Inferior parietal cortex (tissue), 1 donor: ENCODE data around the gene DMGDH.

Experiments
- DNase-seq: peaks from one replicate; pipeline ENCODE4 v3.0.0-alpha.2; 2016; ENCODE audit errors: extremely low spot score

Gene DMGDH

DNA sequence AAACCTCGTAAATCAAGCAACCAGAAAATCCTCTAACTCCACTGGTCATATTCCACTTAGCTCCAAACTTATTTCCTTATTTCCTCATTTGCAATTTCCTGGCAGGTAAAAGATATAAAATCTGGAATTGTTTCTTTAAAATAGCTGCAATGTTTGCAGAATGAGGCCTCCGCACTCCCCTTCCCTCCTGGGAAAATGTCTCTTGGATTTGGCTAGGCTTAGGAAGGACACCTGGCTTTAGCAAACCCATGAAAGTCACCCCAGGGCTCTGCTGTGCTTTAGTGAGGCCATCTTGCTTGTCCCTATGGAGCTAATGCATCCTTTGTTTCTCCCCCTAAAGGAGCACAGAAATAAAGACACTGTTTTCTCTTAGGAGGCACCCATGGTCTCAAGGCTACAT, 94.9 kb downstream of the DMGDH start:
- no peak for DNase-seq

DNA sequence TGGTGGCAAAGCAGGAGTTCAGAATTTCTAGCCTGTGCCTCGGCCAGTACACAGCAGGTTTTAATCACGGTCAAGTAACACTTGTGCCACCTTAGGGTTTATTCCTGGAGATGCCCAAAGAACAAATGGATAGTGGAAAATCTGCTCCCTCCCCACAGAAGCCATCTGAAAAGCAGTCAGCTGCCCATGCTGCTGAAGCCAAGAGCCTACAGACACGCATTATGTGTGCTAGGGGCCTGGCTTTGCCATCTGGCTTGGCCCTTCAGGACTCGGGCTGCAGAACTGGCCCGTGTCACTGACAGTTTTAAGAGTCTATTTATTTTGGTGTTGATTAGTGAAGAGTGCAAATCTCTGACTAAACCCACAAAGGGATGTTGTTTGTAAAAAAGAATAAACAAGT, 95.5 kb downstream of the DMGDH start:
- peak; percentile 47 for DNase-seq

- DNase-seq = peak; percentile 47
Measured at GRCh38 chr5:78972654-78973428, 96.6 kb downstream of the DMGDH start.

GRCh38 chr5:78971998-78972397, 97.5 kb downstream of the DMGDH start:
- no peak for DNase-seq

DNA sequence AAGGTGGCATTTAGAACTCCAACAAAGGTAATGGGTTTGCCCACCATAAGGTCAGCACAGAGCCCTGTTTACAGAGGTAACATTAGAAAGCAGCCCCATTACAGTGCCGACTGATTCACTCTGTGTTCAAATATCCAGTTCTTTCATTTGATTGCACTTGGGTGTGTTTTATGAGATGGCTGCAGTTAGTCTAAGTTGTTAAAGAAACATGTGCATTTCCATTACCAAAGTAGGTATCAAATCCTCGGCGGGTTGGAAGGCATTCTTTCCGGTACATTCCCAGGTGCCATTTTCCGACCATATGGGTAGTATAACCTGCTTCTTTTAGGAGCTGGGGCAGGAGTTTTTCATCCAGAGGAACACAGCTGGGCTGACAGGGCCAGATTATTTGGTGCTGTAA, 100.7 kb downstream of the DMGDH start:
- DNase-seq = no peak

DNA sequence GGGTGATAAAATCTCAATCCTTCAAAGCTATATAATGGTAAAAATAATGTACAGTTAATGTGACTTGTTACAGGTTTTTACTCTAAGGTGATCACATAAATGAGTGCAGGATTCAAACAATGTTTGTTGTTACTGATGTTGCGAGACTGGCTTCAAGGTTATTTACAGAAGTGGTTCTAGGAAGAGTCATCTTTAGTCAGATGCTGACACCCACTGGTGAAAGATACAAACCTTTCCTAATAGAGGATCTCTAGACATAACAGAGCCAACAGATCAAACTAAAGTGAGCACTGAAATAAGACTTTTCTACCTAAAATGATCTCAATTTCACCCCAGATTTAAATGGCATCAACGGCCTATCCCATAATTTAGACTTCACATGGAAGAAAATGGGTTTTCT, 104.6 kb downstream of the DMGDH start:
- DNase-seq = peak; percentile 89

- no peak for DNase-seq
Measured at GRCh38 chr5:78961743-78962142, 107.7 kb downstream of the DMGDH start.

DNA sequence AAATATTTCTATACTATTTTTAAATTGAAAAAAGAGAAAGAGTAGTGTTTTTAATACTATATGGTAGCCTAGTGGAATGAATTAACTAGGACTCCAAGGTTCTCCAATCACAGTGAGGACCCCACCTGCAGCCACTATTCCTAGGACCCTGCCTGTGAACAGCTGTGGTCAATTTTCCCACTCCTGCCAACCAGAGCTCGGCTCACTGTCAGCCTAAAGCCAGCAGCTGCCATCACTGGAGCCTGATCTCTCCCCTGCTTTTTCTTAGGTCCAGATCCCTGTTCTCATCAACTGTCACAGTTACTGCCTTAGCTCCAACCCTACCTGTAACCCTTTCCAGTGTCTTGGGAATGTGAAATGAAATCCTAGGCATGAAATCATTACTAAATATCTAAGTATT, 109.7 kb downstream of the DMGDH start:
- no peak for DNase-seq

DNA sequence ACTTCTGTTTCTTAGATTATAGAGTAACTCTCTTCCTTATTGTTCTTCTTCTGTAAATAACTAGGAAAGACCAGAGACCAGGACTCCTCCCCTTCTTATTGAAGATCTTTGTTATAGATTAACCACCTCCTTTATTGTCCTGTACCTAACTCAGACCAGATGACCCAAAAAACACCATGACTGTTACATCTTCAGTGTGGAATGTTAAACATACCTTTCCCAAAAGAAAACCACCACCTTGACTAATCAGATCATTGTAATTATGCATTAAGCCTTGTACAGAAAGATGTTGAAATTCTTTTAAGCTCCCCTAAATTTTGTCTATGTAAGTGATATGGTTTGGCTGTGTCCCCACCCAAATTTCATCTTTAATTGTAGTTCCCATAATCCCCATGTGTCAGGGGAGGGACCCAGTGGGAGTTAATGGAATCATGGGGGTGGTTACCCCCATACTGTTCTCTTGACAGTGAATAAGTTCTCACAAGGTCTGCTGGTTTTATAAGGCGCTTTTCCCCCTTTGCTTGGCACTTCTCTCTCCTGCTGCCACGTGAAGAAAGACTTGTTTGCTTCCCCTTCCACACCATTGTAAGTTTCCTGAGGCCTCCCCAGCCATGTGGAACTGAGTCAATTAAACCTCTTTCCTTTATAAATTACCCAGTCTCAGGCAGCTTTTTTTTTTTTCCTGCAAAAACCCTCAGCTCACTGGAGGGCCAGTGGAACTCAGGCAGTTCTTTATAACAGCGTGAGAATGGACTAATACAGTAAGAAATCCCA, 110.6 kb downstream of the DMGDH start:
- no peak for DNase-seq

DNA sequence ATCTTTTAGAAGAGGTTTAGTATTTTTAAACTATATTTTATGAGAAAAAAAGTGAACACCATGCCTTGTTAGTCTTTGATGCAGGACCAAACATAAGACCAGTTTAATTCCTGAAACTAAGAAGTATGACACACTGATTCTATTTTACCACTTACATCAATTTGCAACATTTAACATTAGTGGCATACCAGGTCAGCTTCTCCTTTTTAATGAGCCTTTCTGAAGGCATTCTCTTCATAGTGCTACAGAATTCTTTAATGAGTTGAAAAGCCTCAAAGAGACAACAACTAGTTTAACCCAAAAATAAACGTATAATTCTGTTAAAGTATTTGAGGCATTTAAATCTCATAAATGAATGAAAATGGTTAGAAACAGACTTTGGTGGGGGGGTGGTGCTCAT, 112.6 kb downstream of the DMGDH start:
- no peak for DNase-seq

- DNase-seq = no peak
Measured at GRCh38 chr5:78953092-78953800, 116.2 kb downstream of the DMGDH start.
